ENCODE data around the gene ETV6.
"Not testable (repeated sequence)": the region's sequence is repeated elsewhere in the genome, so short reads cannot be mapped to it uniquely, and the experiment has no call there.

Gene ETV6

GRCh38 chr12:11649413-11650285 is at the start of gene ETV6:
TSS of gene ETV6 (plus strand) at chr12:11649674. CDS start at chr12:11650128, 454 bp downstream.
- DNase-seq, result peak; percentile 91

- DNase-seq, result no peak
Observed at GRCh38 chr12:11600199-11600598, 49.3 kb upstream of the ETV6 start.

- DNase-seq, result no peak
Observed at GRCh38 chr12:11601647-11602046, 47.8 kb upstream of the ETV6 start.

GRCh38 chr12:11607313-11608081 is 42.0 kb upstream of the ETV6 start:
- DNase-seq, result no peak

GRCh38 chr12:11609045-11609444 is 40.4 kb upstream of the ETV6 start:
- DNase-seq, result no peak

GRCh38 chr12:11615481-11615880 is 34.0 kb upstream of the ETV6 start:
- no peak for DNase-seq

GRCh38 chr12:11618046-11618445 is 31.4 kb upstream of the ETV6 start:
- DNase-seq, result no peak

- DNase-seq, result no peak
Observed at GRCh38 chr12:11621797-11622423, 27.6 kb upstream of the ETV6 start.

GRCh38 chr12:11622876-11623281 is 26.6 kb upstream of the ETV6 start:
- no peak for DNase-seq

- DNase-seq, result no peak
Observed at GRCh38 chr12:11623382-11623781, 26.1 kb upstream of the ETV6 start.

- no peak for DNase-seq
Observed at GRCh38 chr12:11624116-11624515, 25.4 kb upstream of the ETV6 start.

GRCh38 chr12:11627709-11628108 is 21.8 kb upstream of the ETV6 start:
- DNase-seq, result not testable (repeated sequence)

GRCh38 chr12:11628353-11628752 is 21.1 kb upstream of the ETV6 start:
- DNase-seq, result no peak

- DNase-seq, result no peak
Observed at GRCh38 chr12:11630046-11630706, 19.3 kb upstream of the ETV6 start.

- no peak for DNase-seq
Observed at GRCh38 chr12:11631288-11631687, 18.2 kb upstream of the ETV6 start.

GRCh38 chr12:11631881-11632280 is 17.6 kb upstream of the ETV6 start:
- DNase-seq, result not testable (repeated sequence)

- DNase-seq, result no peak
Observed at GRCh38 chr12:11633968-11634367, 15.5 kb upstream of the ETV6 start.

GRCh38 chr12:11635341-11635740 is 14.1 kb upstream of the ETV6 start:
- no peak for DNase-seq

GRCh38 chr12:11638315-11638916 is 11.1 kb upstream of the ETV6 start:
- DNase-seq, result no peak

- DNase-seq, result no peak
Observed at GRCh38 chr12:11639454-11639853, 10.0 kb upstream of the ETV6 start.

- no peak for DNase-seq
Observed at GRCh38 chr12:11641522-11641921, 8.0 kb upstream of the ETV6 start.

- no peak for DNase-seq
Observed at GRCh38 chr12:11642785-11643184, 6.7 kb upstream of the ETV6 start.

GRCh38 chr12:11645391-11645790 is 4.1 kb upstream of the ETV6 start:
- DNase-seq, result no peak
